Measurements from ENCODE around the gene RAB37.

RAB37 gene

GRCh38 chr17:74746922-74747321 is 9.9 kb downstream of the RAB37 start:
- DNase-seq = no peak

- DNase-seq = no peak
Observed at GRCh38 chr17:74748279-74748528, 11.1 kb downstream of the RAB37 start.

DNA sequence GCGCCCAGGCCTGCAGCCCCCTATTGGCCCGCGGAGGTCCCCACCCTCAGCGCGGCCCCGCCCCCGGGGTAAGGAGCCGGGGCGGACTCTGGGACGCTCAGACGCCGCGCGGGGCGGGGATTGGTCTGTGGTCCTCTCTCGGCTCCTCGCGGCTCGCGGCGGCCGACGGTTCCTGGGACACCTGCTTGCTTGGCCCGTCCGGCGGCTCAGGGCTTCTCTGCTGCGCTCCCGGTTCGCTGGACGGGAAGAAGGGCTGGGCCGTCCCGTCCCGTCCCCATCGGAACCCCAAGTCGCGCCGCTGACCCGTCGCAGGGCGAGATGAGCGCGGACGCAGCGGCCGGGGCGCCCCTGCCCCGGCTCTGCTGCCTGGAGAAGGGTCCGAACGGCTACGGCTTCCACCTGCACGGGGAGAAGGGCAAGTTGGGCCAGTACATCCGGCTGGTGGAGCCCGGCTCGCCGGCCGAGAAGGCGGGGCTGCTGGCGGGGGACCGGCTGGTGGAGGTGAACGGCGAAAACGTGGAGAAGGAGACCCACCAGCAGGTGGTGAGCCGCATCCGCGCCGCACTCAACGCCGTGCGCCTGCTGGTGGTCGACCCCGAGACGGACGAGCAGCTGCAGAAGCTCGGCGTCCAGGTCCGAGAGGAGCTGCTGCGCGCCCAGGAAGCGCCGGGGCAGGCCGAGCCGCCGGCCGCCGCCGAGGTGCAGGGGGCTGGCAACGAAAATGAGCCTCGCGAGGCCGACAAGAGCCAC is 11.6 kb downstream of the RAB37 start, which contains the start of gene NHERF1:
Gene NHERF1 (plus strand): TSS at position 100 of the 750 bp plus-strand sequence. CDS start 219 bp downstream, at position 319.
- peak; percentile 33 for DNase-seq

GRCh38 chr17:74749279-74750038 is 12.4 kb downstream of the RAB37 start:
- no peak for DNase-seq

DNA sequence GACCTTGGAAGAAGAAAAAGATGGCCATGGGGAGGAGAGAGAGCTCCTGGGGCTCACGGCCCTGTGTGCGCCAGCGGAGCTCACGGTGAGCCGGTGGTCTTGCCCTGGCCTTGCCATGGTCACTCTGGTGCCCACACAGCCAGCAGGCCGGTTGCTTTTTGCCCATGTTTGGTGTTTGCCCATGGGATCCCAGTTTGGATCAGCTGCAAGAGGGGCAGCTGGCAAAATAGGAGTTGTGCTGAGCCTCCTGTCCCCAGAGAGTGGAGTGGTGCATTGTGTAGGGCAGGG is 12.9 kb downstream of the RAB37 start:
- no peak for DNase-seq

GRCh38 chr17:74750327-74751069 is 13.4 kb downstream of the RAB37 start:
- no peak for DNase-seq

DNA sequence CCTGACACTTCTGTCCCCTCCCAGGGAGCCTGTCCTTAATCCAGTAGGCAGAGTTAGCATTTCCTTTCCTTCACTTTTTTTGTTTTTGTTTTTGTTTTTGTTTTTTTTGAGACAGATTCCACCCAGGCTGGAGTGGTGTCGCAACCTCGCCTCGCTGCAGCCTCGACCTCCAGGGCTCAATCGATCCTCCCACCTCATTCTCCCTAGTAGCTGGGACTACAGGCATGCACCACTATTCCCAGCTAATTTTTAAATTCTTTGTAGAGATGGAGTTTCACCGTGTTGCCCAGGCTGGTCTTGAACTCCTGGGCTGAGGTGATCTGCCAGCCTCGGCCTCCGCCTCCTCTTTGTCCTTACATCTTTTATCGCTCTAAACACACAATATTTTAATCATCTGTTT is 15.4 kb downstream of the RAB37 start:
- DNase-seq = no peak

DNA sequence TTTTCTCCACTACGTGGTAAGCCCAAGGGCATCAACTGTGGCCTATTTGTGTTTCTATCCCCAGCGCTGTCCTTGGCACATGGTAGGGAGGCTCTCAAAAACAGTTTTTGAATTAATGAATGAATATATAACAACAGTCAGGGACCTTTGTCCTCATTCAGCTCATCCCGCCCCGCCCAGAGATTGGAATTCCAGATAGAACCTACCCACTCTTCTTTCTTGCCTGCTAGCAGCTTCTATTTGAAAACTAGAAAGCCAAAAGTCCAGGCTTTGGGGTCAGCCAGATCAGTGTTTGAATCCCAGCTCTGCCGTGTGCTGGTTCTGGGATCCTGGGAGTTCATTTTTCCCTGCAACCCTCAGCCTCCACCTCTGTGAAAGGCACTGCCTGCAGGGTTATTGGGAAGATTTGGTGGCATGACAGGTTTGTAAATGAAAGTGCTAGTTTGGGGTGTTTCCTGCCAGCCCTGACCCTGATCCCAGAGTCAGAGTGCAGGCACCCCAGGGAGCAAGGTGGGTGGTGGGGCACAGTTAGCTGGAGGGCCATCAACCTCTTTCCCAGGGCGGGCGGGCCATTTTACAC is 15.9 kb downstream of the RAB37 start:
- no peak for DNase-seq

- no peak for DNase-seq
Observed at GRCh38 chr17:74754832-74755231, 17.8 kb downstream of the RAB37 start.

- DNase-seq = no peak
Observed at GRCh38 chr17:74755533-74755932, 18.5 kb downstream of the RAB37 start.

DNA sequence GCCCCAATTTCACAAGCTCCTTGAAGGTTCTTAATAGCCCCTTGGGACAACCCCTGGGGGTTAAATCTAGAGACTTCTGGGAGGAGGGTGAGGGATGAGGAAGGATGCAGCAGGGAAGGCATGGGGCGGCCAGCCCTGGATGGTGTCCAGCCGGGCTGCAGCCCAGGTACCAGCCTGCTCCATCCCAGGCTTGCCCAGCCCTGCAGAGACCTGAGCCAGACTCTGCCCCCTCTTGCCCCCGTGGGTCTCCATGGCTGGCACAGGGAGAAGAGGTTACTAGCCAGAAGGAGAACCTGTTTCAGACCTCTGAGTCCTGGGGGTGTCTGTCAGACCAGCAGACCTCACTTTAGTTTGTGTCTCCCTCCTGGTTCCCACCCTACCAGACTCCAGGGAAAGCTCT is 19.8 kb downstream of the RAB37 start:
- DNase-seq = no peak

GRCh38 chr17:74757502-74757901 is 20.4 kb downstream of the RAB37 start:
- no peak for DNase-seq

DNA sequence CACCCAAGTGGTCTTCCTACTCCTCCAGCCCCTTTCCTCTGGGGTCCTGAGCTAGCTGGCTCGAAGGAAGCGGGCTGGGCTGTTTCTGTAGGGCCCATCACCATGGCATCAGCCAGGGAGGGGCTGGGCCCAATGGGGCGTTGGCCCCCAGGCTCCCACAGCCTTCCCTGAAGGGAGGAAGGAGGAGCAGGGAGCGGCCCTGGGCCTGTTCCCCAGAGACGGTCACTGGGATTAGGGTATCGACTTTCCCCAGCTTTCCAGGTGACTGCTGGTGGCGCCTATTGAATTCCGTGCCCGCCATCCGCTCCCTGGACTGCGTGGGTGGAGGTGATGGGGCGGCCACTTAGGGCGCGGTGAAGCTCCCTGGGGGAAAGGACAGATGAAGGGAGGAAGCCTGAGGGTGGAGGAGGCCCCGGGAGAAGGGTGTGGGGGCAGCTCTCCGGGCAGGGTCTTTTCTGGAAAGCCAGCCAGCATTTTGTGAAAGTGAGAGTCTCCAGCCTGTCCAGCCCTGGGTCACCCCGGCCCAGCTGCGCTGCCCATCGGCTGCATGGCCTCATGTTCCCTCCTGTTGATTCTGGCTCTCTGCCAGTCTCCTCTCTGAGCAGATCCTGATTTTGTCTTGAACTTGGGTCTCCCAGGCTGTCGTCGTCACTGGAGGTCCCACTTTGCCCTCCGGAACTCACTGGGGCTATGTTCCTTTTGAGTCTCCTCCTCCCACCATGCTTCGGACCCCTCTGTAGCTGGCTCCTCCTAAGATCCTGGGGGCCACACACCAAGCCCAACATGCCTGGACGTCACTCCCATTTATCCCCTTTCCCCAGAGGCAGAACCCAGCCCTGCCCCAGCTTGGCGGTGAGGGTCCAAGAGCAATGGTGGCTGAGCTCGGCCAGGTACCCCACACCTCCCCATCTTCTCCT is 21.1 kb downstream of the RAB37 start:
- DNase-seq = no peak

- no peak for DNase-seq
Observed at GRCh38 chr17:74758848-74759168, 21.8 kb downstream of the RAB37 start.

- DNase-seq = no peak
Observed at GRCh38 chr17:74759243-74759801, 22.3 kb downstream of the RAB37 start.

GRCh38 chr17:74759941-74760340 is 22.9 kb downstream of the RAB37 start:
- no peak for DNase-seq

- DNase-seq = no peak
Observed at GRCh38 chr17:74760404-74761105, 23.5 kb downstream of the RAB37 start.

- no peak for DNase-seq
Observed at GRCh38 chr17:74761419-74761818, 24.4 kb downstream of the RAB37 start.

GRCh38 chr17:74761931-74762330 is 24.9 kb downstream of the RAB37 start:
- no peak for DNase-seq

DNA sequence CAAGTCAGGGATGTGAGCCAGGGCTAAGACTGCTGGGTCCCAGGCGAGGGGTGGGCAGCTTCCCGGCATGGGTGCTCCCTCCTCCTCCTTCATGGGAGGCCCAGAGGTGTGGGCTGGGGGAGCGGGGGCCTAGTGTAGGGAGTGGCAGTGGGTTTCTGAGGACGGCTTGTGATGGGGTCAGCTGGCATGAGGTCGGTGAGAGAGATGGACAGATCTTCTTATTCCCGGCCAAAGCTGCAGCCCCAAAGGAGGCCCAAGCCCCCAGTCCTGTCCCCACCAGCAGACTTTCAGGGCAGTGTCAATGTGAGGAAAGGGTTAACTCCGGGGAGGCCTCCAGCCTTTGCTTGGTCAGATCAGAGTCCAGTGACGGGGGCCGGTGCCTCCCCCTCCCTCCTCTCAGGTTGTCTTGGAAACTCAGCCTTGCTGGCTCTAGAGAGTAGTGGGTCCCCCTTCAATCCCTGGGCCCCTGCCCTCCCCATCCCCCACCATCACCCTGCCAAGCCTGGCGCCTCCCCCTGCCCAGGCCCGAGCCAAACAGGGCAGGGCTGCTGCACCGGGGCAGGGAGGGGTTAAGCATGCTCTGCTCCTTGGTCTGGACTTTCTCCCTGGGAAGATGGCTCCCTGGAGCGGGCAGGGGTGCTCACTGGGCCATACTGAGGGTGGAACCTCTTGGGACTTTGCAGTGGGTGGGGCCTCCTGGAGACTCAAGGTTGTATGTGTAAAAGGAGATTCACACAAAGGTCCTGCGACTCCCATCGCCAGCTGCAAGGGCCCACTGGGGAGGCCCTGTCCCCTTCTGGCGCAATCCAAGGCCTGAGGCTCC is 26.7 kb downstream of the RAB37 start:
- DNase-seq = no peak

DNA sequence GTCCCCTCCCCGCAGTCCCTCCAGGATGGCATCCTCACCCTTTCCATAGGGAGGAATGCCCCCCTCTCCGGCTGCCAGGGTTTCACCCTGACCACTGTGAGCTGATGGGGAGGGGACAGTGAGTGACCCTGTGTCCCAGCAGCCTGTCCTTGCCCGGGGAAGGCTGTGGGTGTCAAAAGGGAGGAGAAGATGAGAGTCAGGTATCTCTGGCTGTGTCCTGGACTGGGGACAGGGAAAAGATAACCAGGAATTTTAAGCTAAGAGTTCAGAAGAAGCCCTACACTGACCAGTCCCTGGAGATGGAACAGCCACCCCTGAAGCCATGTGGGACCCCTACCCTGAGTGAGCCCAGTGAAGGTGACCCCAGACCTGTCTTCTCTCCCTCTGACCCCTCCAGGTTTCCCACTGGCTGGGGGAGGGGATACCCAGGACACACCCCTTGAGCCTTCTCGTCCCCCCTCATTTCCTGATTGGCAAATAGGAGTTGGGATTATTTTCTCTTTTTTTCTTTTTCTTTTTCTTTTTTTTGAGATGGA is 27.8 kb downstream of the RAB37 start:
- no peak for DNase-seq

All from DMS79 (cell line).